ENCODE data around the gene KNDC1.

Gene KNDC1

DNA sequence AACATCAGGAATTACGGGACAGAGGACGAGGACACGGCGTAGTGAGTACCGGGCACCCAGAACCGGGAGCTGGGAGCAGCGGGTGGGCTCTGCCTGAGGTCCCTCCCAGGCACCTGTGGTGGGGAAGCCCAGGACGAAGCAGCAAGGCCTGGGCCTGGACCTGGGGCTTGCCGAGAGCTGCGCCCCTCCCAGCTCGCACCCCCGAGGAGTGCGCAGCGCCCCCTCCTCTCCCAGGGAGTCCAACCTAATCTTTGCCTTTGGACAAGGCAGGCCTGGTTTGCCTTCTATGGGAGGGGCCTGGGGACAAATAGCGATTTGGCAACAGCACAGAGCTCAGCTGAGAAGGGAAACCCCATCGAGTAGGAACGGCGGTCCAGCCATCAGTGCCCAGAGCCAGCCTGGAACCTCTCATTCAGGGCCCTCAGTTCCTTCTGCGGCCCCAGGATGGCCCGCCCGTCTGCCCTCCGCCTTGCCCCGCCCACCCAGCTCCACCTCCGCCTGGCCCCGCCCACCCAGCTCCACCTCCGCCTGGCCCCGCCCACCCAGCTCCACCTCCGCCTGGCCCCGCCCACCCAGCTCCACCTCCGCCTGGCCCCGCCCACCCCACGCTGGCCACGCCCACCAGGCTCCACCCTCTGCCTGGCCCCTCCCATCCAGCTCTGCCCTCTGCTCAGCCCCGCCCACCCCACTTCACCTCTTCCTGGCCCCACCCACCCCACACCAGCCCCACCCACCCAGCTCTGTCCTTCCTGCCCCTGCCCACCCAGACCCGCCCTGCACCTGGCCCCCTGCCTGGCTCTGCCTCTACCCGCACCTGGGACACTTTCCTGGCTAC, 32.5 kb upstream of the KNDC1 start:
- H3K4me3 ChIP-seq (ENCODE audit: low read depth, low read length) = no peak overlapping the region
- DNase-seq (ENCODE audit: low read depth) = no peak
- TF ChIP-seq, protein P1, sequence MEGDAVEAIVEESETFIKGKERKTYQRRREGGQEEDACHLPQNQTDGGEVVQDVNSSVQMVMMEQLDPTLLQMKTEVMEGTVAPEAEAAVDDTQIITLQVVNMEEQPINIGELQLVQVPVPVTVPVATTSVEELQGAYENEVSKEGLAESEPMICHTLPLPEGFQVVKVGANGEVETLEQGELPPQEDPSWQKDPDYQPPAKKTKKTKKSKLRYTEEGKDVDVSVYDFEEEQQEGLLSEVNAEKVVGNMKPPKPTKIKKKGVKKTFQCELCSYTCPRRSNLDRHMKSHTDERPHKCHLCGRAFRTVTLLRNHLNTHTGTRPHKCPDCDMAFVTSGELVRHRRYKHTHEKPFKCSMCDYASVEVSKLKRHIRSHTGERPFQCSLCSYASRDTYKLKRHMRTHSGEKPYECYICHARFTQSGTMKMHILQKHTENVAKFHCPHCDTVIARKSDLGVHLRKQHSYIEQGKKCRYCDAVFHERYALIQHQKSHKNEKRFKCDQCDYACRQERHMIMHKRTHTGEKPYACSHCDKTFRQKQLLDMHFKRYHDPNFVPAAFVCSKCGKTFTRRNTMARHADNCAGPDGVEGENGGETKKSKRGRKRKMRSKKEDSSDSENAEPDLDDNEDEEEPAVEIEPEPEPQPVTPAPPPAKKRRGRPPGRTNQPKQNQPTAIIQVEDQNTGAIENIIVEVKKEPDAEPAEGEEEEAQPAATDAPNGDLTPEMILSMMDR (IDR thresholded peaks at IDR 0.05; ENCODE audit: low read depth, low read length, missing control alignments) = no peak

DNA sequence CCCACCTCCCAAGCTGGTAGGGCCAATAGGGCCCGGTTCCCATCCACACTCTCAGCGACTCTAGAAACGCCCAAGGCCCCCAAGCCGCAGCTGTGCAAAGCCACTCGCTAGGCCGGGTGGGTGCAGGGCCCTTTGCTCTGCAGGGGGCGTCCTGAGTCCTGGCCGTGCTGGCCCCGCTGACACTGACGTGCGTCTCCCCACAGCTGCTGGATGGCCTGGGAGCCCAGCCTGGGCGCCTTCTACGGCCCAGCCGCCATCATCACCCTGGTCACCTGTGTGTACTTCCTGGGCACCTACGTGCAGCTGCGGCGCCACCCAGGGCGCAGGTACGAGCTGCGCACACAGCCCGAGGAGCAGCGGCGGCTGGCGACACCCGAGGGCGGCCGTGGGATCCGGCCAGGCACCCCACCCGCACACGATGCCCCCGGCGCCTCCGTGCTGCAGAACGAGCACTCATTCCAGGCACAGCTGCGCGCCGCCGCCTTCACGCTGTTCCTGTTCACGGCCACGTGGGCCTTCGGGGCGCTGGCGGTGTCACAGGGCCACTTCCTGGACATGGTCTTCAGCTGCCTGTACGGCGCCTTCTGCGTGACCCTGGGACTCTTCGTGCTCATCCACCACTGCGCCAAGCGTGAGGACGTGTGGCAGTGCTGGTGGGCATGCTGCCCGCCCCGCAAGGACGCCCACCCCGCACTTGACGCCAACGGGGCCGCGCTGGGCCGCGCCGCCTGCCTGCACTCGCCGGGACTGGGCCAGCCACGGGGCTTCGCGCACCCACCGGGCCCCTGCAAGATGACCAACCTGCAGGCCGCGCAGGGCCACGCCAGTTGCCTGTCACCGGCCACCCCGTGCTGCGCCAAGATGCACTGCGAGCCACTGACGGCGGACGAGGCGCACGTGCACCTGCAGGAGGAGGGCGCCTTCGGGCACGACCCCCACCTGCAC, 31.6 kb upstream of the KNDC1 start:
- no peak for DNase-seq (ENCODE audit: low read depth)
- TF ChIP-seq, protein P1 (IDR thresholded peaks at IDR 0.05; ENCODE audit: low read depth, low read length, missing control alignments) = no peak
- no peak overlapping the region for H3K4me3 ChIP-seq (ENCODE audit: low read depth, low read length)

DNA sequence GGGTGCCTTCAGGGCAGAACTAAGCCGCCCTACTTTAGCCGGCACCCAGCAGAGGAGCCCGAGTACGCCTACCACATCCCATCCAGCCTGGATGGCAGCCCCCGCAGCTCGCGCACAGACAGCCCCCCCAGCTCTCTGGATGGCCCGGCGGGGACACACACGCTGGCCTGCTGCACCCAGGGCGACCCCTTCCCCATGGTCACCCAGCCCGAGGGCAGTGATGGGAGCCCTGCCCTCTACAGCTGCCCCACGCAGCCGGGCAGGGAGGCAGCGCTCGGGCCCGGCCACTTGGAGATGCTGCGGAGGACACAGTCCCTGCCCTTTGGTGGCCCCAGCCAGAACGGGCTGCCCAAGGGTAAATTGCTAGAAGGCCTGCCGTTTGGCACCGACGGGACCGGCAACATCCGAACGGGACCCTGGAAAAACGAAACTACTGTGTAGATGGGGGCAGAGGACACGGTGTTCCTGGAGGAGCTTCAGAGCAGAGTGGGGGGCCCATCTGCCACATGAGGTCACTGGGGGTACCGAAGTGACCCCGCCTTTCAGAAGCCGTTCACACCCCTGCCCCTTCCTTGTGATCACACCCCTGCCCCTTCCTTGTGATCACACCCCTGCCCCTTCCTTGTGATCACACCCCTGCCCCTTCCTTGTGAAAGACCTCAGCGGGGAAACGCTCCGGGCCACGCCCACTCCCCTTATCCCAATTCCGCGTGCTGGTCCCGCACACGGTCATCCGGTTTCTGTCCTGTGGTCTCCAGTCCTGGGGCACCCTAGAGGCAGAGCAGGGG, 30.8 kb upstream of the KNDC1 start:
- TF ChIP-seq, protein P1 (IDR thresholded peaks at IDR 0.05; ENCODE audit: low read depth, low read length, missing control alignments) = no peak
- no peak overlapping the region for H3K4me3 ChIP-seq (ENCODE audit: low read depth, low read length)
- DNase-seq (ENCODE audit: low read depth) = no peak

DNA sequence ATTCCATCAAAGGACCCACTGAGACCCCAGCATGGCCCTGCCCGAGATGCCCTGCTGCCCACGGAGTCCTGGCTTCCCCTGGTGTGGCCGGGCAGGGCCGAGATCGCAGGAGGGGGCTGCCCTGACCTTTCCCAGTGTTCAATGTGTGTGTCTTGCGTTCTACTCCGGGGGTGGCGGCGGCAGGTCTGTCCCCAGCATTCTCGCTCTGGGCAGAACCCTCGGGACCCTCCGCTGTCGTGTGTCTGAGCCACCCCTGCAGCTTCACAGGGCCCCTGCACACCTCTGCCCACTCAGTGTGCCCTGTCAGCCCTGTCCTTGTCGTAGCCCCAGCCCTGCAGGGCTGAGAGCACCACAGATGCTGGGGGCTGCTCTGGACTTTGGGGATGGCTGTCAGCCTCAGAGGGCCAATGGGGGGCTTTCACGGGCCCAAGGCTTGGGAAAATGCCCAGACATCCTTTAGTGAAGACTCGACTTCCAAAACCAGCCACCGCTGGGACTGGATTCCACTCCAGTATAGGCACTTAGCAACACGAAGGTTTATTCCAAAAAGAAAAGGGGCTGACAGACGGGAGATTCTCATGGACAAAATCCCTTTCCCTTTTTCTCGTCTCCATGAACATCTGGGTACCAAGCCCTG, 30.0 kb upstream of the KNDC1 start:
- no peak for DNase-seq (ENCODE audit: low read depth)
- H3K4me3 ChIP-seq (ENCODE audit: low read depth, low read length) = no peak overlapping the region
- TF ChIP-seq, protein P1 (IDR thresholded peaks at IDR 0.05; ENCODE audit: low read depth, low read length, missing control alignments) = no peak

DNA sequence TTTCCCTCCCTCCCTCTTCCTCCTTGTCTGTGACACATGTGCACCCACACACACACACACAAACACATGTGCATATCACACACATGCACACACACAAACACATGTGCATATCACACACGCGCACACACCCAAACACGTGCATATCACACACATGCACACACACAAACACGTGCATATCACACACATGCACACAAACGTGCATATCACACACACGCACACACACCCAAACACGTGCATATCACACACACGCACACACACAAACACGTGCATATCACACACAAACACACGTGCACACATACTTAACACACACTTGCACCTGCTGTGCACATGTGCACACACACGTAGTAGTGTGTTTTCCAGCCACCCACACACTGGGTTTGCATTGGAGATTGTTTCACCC, 29.4 kb upstream of the KNDC1 start:
- TF ChIP-seq, protein P1 (IDR thresholded peaks at IDR 0.05; ENCODE audit: low read depth, low read length, missing control alignments) = no peak
- no peak overlapping the region for H3K4me3 ChIP-seq (ENCODE audit: low read depth, low read length)
- no peak for DNase-seq (ENCODE audit: low read depth)

DNA sequence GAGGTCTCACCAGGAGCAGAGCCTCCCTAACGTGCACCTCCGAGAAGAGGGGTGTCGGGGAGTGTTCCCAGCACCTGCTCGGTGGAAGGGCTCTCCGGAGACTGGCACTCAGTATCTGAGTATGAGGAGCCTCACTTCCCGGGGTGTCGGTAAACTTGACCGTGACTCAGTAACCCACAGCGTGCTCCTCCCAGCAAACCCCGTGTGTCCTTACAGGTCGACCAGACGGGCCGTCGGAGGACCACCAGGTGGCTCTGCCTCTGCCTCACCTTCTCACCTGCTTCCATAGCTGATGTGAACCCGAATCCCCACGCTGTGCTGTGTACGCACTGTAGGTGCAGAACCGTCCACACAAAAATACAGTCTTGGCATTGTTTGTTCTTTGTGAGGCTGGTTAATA, 29.0 kb upstream of the KNDC1 start:
- TF ChIP-seq, protein P1 (IDR thresholded peaks at IDR 0.05; ENCODE audit: low read depth, low read length, missing control alignments) = no peak
- DNase-seq (ENCODE audit: low read depth) = no peak
- H3K4me3 ChIP-seq (ENCODE audit: low read depth, low read length) = no peak overlapping the region
